Activated T-helper 9 cell treated with anti-CD3 and anti-CD28 coated beads, Interleukin-2, amount 50 U/mL, for 16 hours (primary cell): ENCODE data around the gene IMPDH2.
"Not testable (repeated sequence)": the region's sequence is repeated elsewhere in the genome, so short reads cannot be mapped to it uniquely, and the experiment has no call there.

ENCODE experiments used
- DNase-seq: peaks from one replicate; pipeline ENCODE4 v3.0.0-alpha.2; 2020; ENCODE audit warnings: low read depth

IMPDH2 gene

DNA sequence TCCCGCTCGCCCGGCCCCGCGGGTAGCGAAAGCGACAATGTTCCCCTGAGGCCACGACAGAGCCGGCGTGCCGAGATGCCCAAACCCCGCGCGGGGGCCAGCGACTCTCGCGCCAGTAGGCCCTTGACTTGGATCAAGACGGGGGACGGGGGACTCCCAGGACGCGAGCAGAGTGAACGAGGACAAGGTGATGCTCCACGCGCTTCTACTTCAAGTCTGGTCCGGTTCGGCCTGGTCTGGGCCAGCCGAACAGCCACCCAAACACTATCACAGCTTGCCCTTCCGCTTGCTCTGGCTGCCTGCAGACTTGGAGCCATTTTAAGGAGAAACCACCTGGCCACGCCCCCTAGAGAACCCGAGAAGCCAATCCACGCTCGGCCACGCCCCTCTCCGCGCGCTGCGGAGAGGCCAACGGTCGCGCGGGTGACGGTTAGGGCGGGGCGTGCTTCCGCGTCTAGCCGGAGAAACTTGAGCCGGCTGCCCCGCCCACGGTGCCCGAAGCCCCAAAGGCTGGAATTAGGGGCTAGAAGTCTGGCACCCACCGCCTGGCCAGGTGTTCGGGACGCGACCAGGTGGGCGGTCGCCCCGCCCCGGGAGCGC, 7.9 kb downstream of the IMPDH2 start:
- DNase-seq, result peak; percentile 97

DNA sequence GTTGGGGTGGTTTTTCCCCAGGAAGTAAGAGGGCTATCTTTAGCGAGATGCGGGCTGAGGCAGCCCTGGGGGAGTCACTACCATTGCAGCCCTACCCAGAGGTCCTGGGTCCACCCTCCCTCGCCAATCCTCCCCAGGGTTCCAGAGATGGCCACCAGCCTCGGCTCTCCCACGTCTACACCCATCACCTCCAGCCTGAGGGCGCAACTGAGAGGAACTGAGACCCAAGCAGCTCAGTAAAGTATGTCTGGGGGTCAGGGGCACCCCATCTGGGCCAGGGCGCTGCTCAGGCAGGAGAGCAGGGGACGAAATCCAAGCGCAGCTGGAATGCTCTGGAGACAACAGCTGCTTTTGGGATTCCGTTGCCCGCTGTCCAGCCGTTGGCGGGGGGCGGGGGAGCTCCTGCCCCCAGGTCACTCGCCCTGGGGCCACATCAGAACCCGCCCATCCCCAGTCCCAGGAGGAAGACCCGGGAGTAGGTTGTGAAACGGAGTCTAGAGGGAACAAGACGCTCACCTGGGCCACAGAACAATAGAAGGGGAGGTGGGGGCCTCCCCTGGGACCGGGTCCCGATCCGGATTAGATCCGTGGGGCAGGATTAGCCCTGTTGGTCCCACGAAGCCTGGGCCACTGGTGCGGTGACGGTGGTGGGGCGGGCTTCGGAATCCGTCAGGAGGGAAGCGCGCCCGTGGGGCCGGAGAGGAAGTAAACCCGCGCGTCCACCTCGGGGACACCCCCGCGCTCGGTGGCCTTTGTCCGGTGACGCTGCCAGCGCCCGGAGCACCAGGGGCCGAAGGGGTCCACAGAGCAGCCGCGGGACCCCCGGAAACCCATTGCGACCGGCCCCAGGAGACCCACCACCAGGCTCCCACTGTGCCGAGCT, 8.6 kb downstream of the IMPDH2 start:
- no peak for DNase-seq

DNA sequence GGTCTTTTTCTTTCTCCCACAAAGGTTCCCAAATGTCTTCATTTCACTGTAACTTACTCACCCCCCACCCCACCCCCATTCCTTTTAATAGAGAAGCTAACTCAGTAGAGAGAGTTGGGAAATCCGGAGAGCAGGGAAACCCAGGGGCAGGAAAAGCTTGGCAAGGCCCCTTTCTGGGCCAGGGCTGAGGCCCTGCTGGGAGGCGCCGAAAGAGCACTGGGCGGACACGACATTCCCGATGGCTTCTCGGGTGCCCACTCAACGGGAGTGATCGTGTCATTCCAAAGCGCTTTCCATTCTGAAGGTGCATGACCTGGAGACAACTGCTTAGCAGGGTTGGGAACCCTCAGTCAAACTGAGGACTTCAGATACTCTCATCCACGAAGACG, 9.3 kb downstream of the IMPDH2 start:
- DNase-seq, result no peak

DNA sequence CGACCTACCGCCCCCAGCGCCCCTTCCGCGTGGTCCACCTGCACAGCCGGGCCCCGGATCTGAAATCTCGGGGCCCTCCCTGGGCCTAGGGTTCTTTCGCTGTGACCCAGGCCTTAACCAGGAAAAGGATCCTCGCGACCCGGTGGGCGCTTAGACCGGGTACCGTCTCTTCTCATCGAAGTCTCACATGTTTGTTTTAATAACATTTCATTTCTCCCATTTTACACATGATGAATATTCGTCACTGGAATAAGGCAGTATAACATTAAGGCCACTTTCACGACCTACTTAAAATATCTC, 10.5 kb downstream of the IMPDH2 start:
- DNase-seq, result no peak

DNA sequence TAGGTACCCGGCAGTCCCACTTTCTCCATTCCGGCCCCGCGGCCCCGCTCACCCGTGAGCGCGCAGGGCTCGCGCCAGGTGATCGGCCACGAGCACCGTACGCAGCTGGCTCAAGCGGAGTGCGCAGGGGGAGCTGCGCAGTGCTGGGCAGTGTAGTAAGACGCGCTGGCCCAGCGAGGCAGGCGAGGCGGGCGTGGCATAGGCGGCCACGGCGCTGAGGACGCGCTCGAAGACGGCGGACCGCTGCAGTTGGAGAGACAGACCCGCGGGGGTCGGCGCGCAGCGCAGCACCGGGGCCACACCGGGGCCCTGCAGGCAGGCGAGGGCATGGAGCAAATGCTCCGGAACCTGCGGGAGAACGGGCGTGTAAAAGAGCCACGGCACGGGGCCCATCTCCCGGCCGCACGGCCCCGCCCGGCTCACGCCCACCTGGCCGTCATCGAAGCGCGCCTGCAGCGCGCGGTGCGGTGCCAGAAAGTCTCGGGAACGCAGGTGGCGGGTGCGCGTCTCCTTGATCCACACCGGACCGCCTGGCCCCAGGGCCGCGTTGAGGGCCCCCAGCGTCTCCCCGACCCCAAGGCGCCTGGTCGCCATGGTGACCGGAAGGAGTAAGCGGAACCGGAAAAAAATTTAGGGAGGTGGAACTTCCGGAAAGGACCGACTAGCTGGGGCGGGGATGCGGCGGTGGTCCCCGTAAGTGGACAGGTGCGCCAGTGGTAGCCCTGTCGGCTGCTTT, 11.1 kb downstream of the IMPDH2 start, which contains the start of gene DALRD3:
Gene DALRD3 (minus strand): TSS at position 610 of the 736 bp plus-strand sequence. CDS start 16 bp downstream, at position 594.
- peak; percentile 35 for DNase-seq

DNA sequence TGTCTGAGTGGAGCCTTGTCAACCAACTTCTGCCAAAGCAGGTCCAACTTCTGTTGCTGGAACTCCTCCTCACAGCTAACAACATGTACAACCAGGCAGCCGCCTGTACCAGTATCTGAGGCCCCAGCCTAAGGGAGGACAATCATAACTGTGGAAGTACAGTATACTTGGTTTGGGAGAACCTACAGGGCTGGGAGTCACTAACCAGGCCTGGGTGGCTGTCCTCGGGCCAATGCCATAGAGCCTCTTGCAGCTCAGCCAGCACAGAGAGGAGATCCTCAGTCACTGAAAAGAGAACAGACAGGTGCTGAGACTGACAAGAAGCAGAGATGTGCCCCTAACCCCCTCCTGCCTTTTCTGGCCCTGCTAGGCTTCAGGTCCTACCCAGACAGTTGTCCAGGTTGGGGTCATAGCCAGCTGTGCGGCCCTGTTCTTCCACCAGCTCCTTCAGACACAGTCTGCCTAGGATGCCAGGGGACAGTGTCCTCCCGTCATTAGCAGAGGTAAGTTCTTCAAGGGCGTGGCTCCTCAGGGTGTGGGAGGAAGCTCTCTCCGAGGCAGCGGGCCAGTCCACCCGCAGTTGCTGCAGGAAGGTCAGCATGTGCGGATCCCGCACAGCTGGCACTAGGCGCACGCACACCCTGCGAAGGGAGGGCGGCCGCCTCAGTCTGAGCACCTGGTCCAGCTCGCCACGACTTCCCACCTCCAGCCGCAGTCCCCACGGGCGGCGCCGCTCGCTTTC, 11.8 kb downstream of the IMPDH2 start:
- DNase-seq, result no peak

DNA sequence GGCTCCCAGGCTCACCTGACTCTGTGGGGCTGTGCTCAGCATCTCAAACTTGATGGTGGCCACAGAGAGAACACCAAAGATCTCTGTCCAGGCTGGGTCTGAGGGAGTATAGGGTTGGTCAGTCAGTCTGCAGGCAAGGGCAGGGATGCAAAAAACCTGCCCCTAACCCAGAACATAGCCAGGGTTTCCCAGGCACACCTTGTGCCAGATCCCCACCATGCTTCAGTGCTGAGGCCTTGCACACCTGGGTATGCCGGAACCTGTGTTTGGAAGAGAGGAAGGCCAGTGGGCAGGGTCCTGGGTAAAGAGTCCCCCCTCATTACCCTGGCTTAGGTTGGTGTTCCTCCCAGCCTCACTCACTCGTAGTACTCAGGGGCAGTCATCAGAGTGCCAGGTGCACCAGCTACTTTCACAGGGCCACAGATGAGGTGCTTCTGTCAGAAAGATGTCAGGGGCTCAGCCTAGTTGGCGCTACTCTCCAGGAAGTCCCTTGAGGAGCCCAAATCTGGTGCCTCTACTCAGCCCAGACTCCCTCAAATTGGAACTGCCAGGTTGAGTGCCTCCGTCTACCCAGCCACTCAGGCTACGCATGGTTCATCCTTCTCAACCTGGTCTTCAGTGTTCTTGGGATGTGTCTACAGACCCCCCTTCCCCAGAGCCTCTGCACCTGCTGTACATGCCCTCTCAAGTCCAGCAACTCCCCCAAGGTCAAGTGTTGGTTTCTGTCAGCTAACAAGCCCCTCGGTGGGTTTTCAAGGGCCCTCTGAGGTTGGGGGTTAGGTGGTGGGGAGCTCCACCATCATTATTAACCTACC, 12.6 kb downstream of the IMPDH2 start:
- no peak for DNase-seq

DNA sequence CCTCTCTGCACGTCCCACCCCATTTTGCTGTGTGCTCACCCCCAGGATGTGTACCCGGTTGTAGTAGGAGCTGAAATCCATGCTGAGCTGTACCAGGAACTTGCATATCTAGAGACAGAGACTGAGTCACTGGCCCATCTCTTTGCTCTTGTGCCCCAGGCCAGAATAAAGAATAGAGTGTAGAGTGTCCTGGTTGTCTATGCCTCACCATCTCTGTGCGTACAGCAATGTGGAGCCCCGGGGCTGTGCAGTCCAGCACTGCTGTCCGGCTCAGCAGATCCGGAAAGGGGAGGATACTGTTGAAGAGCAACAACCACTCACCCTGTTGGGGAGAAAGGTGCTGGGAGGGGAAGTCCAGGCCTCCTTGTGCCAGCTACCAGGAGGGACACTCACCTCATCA, 13.4 kb downstream of the IMPDH2 start:
- no peak for DNase-seq

DNA sequence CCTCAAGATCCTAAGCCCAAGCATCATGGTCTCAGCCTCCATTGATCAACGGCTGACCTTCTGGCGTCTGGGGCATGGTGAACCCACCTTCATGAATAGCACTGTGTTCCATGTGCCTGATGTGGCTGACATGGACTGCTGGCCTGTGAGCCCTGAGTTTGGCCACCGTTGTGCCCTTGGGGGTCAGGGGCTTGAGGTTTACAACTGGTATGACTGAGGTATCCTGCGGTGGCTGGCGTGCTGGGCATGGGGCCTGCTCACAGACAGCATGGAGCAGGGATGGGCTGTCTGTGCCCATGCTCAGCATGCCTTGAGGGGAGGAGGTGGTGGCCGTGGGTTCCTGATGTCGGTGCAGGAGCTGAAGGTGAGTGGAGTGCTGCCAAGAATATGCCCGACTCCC, 14.1 kb downstream of the IMPDH2 start:
- DNase-seq, result no peak

DNA sequence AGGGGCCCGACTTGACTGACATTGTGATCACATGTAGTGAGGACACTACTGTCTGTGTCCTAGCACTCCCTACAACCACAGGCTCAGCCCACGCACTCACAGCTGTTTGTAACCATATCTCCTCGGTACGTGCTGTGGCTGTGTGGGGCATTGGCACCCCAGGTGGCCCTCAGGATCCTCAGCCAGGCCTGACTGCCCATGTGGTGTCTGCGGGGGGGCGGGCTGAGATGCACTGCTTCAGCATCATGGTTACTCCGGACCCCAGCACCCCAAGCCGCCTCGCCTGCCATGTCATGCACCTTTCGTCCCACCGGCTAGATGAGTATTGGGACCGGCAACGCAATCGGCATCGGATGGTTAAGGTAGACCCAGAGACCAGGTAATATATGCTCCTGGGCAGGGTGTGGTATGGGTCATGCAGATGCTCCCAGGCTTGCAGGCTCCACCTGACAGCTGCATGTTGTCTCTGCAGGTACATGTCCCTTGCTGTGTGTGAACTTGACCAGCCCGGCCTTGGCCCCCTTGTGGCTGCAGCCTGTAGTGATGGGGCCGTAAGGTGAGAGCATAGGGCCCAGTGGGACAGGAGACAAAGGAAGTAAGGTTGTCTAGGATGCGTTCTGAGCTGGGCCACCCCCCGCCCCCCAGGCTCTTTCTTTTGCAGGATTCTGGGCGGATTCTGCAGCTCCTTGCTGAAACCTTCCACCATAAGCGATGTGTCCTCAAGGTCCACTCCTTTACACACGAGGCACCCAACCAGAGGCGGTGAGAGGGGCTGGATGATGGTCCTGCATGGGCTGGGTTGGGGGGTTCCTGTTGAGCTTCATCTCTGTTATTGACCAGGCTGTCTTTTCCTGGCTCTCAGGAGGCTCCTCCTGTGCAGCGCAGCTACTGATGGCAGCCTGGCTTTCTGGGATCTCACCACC, 15.2 kb downstream of the IMPDH2 start:
- no peak for DNase-seq

DNA sequence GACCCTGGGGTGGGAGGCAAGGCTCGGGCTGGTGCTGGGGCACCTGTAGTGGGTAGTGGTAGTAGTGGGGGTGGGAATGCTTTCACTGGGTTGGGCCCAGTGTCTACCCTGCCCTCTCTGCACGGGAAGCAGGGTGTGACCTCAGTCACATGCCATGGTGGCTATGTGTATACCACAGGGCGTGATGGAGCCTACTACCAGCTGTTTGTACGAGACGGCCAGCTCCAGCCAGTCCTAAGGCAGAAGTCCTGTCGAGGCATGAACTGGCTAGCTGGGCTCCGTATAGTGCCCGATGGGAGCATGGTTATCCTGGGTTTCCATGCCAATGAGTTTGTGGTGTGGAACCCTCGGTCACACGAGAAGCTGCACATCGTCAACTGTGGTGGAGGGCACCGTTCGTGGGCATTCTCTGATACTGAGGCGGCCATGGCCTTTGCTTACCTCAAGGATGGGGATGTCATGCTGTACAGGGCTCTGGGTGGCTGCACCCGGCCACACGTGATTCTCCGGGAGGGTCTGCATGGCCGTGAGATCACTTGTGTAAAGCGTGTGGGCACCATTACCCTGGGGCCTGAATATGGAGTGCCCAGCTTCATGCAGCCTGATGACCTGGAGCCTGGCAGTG, 16.0 kb downstream of the IMPDH2 start:
- no peak for DNase-seq

DNA sequence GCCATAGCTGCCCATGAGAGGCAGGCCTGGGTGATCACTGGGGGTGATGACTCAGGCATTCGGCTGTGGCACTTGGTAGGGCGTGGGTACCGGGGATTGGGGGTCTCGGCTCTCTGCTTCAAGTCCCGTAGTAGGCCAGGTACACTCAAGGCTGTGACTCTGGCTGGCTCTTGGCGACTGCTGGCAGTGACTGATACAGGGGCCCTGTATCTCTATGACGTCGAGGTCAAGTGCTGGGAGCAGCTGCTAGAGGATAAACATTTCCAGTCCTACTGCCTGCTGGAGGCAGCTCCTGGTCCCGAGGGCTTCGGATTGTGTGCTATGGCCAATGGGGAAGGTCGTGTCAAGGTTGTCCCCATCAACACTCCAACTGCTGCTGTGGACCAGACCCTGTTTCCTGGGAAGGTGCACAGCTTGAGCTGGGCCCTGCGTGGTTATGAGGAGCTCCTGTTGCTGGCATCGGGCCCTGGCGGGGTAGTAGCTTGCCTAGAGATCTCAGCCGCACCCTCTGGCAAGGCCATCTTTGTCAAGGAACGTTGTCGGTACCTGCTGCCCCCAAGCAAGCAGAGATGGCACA, 16.7 kb downstream of the IMPDH2 start:
- DNase-seq, result no peak

DNA sequence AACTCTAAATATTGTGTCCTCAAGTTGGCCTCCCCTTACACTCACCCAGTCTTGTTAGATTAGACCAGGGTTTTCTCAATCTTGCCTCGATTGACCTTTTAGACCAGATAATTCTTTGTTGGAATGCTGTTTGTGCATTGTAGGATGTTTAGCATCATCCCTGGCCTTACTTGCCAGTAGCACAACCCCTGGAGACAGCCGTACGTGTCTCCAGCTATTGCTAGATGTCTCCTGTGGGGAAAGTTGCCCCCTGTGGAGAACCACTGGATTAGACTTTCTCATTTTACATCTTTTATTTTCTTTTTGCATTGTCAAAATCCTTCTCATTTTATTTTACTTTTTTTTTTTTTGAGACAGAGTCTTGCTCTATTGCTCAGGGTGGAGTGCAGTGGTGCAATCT, 19.8 kb downstream of the IMPDH2 start:
- no peak for DNase-seq

DNA sequence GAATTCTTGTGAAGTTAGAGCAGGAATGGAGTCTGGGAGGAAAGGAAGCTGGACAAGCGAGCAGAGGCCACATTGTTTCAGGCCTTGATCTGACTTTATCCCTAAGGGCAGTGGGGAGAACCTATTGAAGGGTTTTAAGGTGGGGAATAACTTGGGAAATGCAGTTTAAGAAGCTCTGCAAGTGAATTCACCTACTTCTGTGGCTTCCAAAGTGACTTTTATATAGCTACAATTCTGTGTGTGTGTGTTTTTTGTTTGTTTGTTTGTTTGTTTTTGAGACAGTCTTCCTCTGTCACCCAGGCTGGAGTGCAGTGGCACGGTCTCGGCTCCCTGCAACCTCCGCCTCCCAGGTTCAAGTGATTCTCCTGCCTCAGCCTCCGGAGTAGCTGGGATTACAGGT, 20.6 kb downstream of the IMPDH2 start:
- DNase-seq, result not testable (repeated sequence)

DNA sequence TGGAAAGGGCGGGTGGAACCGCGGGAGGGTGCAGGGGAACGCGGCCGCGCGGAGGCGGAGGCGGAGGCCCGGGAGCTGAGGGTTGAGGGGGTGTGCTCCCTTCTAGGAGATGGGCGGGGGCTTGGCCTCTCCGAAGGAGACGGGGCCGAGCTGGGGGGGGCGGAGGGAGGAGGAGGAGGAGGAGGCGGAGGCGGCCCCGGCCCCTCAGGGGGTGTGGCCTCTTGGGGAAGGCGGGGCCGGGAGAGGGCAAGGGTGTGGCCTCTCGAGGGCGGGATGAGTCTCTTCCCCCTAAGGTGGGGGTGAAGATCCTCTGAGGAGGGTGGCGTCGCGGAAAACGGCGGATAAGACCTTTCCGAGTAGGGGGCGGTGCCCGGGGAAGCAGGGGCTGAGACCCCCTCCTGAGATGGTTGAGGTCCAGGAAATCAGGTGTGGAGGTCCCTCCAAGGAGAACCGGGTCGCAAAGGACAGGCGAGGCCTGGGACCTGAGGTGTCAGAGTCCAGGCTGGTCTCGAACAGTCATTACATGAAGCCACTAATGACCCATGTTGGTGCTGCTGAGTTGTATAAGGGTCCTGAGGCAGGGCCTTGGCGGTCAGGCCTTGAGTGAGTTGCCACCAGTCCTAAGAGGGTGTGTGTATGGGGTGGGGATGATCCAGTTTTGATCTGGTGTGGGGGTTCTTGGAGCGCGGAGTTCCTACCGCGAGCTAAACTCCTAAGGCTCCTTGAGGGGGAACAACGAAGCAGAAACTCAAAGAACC, 21.2 kb downstream of the IMPDH2 start:
- peak; percentile 80 for DNase-seq

DNA sequence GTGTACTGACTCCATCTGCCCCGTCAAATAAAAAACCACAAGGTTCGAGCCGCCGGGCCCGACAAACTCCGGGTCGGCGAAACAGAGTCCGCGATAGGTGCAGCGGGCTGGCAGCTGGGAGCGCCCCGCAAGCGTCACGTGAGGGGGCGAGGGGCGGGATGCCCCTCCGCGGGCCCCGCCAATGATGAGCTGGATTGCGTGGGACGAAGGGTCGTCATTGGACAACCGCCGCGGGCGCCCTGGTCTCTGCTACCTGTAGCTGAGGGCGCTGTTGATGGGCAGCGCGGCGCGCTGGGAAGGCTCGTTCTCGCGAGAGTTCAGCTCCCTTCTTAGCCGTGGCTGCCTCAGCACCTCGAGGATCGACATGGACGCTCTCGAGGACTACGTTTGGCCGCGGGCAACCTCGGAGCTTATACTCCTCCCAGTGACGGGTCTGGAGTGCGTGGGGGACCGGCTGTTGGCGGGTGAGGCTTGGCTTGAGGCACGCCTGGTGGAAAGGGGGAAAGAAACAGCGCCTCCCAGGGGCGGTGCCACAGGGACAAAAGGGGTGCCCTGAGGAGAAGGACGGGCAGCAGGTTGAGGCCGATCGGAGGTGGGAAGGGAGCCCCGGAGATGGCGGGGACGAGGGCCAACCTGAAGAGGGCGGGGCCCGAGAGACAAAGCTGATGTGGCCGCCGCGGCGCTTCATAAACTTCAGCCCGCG, 22.0 kb downstream of the IMPDH2 start, which contains the start of gene WDR6:
Gene WDR6 (plus strand): TSS at position 324 of the 703 bp plus-strand sequence. CDS start 41 bp downstream, at position 365.
- DNase-seq, result peak; percentile 95

DNA sequence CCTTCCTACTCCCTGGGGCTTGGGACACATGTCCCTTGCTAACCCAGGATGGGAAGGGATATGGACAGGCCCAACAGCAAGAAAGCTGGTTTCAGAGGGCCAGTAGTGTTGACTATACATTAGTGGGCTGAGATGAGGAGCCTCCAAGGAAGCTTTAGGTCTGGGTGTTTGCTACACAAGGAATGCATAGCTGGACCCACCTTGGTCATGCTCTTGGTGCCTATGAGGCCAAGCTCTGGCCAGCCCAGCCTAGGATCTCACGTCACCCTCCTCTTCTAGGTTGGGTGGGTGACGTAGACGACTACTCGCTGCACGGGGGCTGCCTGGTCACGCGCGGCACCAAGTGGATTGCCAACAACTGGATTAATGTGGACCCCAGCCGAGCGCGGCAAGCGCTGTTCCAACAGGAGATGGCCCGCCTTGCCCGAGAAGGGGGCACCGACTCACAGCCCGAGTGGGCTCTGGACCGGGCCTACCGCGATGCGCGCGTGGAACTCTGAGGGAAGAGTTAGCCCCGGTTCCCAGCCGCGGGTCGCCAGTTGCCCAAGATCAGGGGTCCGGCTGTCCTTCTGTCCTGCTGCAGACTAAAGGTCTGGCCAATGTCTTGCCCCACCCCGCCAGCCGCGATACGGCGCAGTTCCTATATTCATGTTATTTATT, 22.7 kb downstream of the IMPDH2 start:
- DNase-seq, result no peak
